HepG2 (cell line): ENCODE measurements around the gene PIGL. TPM values are rescaled to one million over a fixed set of nuclear protein-coding genes. Genes with fewer than 3 reads are reported as not detected.

Source experiments
- ATAC-seq: fragments of 200-7000 bp; cut with Tn5 transposase; 3 replicates; pipeline ENCODE4 v1.9.1; 2020; ENCODE audit warnings: mild to moderate bottlenecking, moderate library complexity
- BruUV-seq: library from RNA; stranded (reverse); fragments of 400-500 nt; replicated peaks from 2 replicates; lab custom pipeline; 2021; lab: Mats Ljungman, UMichigan
- CTCF ChIA-PET: fragments of 300-600 bp; formaldehyde crosslinking; extraction: SDS; loops from one replicate; lab custom pipeline; 2021; ENCODE audit warnings: low total read pairs, inconsistent platforms, low intra/inter-chr PET ratio; lab: Yijun Ruan, JAX
- POLR2A ChIA-PET: fragments of 350-600 bp; sonication (Branson Sonifier 250); formaldehyde crosslinking; loops from one replicate; lab custom pipeline; 2020; ENCODE audit warnings: antibody characterized with exemption, inconsistent platforms; lab: Yijun Ruan, JAX
- DNase-seq: peaks from one replicate; pipeline ENCODE4 v3.0.0-alpha.2; 2015; ENCODE audit warnings: low spot score
- FAIRE-seq: peaks from 3 replicates; lab custom pipeline; 2011; peaks lifted over from hg19 to GRCh38; lab: Jason Lieb, UNC
- H2AFZ ChIP-seq: one replicate; pipeline ENCODE4 v1.6.1; 2011; ENCODE audit warnings: low read length, inconsistent platforms
- H3K27ac ChIP-seq: fragments of 300-600 bp; 3 replicates; pipeline ENCODE4 v1.8.0; 2011; ENCODE audit warnings: mixed run types, mild to moderate bottlenecking, mixed read lengths, low read length, inconsistent platforms; ENCODE audit not compliant: insufficient read depth; ENCODE audit errors: extremely low read length
- H3K27me3 ChIP-seq, 2 experiments: fragments of 200-600 bp in 1 of 2; 2 replicates in 1 of 2; 3 replicates in 1 of 2; pipeline versions ENCODE4 v1.6.0 to v1.8.0; 2011; ENCODE audit warnings: low read length in 2 of 2, mild to moderate bottlenecking in 2 of 2, moderate library complexity in 2 of 2, inconsistent platforms in 1 of 2; ENCODE audit not compliant: insufficient read depth in 2 of 2, control insufficient read depth in 1 of 2
- H3K36me3 ChIP-seq, 2 experiments: fragments of 200-600 bp in 1 of 2; replicated peaks in 1 of 2; 2 replicates in 1 of 2; 3 replicates in 1 of 2; pipeline versions ENCODE4 v1.5.1 to v1.8.0; 2011; ENCODE audit warnings: low read length in 2 of 2, inconsistent platforms in 1 of 2; ENCODE audit not compliant: insufficient read depth in 2 of 2, control insufficient read depth in 1 of 2
- H3K4me1 ChIP-seq: 2 replicates; pipeline ENCODE4 v1.5.1; 2012; ENCODE audit warnings: low read length, inconsistent platforms; ENCODE audit not compliant: insufficient read depth
- H3K4me2 ChIP-seq: 2 replicates; pipeline ENCODE4 v1.6.0; 2011; ENCODE audit warnings: low read depth, low read length, inconsistent platforms
- H3K4me3 ChIP-seq, 3 experiments: fragments of 200-600 bp in 1 of 3; sonication (generic), shearing (Covaris generic) in 1 of 3; replicated peaks in 1 of 3; 2 replicates each; pipeline ENCODE4 v1.5.1; 2011 to 2016; ENCODE audit warnings: low read length in 3 of 3, inconsistent platforms in 2 of 3, low read depth in 2 of 3, mild to moderate bottlenecking in 2 of 3, control low read depth in 1 of 3, mixed read lengths in 1 of 3; ENCODE audit not compliant: insufficient read depth in 1 of 3
- H3K79me2 ChIP-seq: one replicate; pipeline ENCODE4 v1.6.1; 2011; ENCODE audit warnings: low read length, inconsistent platforms; ENCODE audit not compliant: insufficient read depth
- H3K9ac ChIP-seq: 2 replicates; pipeline ENCODE4 v1.6.0; 2011; ENCODE audit warnings: mild to moderate bottlenecking, low read depth, low read length, inconsistent platforms; ENCODE audit not compliant: insufficient read depth
- H3K9me3 ChIP-seq: 2 replicates; pipeline ENCODE4 v1.5.1; 2012; ENCODE audit warnings: mild to moderate bottlenecking, low read length
- H4K20me1 ChIP-seq: 2 replicates; pipeline ENCODE4 v1.6.0; 2011; ENCODE audit warnings: inconsistent platforms, mild to moderate bottlenecking, low read length, moderate library complexity; ENCODE audit not compliant: insufficient read depth
- FIP1L1 ChIP-seq: fragments of 200-400 bp; formaldehyde crosslinking; IDR thresholded peaks from 2 replicates; pipeline ENCODE4 v1.6.1; 2018; ENCODE audit warnings: low read depth, mild to moderate bottlenecking, low read length, moderate library complexity, borderline replicate concordance; ENCODE audit not compliant: insufficient read depth
- GATAD1 ChIP-seq: IDR thresholded peaks from 2 replicates; pipeline ENCODE4 v1.6.1; 2016; ENCODE audit warnings: missing genetic modification reagents, missing compliant biosample characterization
- HNF4G ChIP-seq, 2 experiments: sonication (generic) in 1 of 2; formaldehyde crosslinking in 1 of 2; IDR thresholded peaks; 2 replicates each; pipeline versions ENCODE4 v1.4.0 to v1.6.1; 2011 to 2020; ENCODE audit warnings: borderline replicate concordance in 2 of 2, low read depth in 2 of 2, mild to moderate bottlenecking in 2 of 2, low read length in 1 of 2, missing genetic modification reagents in 1 of 2, moderate library complexity in 1 of 2
- ISL2 ChIP-seq: sonication (generic); formaldehyde crosslinking; IDR thresholded peaks from 2 replicates; pipeline ENCODE4 v1.5.0; 2020; ENCODE audit warnings: missing genetic modification reagents
- MXD3 ChIP-seq: IDR thresholded peaks from 2 replicates; pipeline ENCODE4 v1.6.1; 2016; ENCODE audit warnings: mild to moderate bottlenecking, missing biosample characterization, missing genetic modification reagents
- PHF20 ChIP-seq: sonication (generic); formaldehyde crosslinking; IDR thresholded peaks from 2 replicates; pipeline ENCODE4 v1.5.0; 2020; ENCODE audit warnings: mild to moderate bottlenecking, missing genetic modification reagents
- REL ChIP-seq: sonication (generic); formaldehyde crosslinking; conservative IDR thresholded peaks from 2 replicates; pipeline ENCODE4 v1.8.0; 2022; ENCODE audit warnings: mild to moderate bottlenecking, missing genetic modification reagents, moderate library complexity
- SMC3 ChIP-seq: IDR thresholded peaks from 2 replicates; pipeline ENCODE4 v1.6.1; 2011; ENCODE audit warnings: low read length, improper control_type of control experiment
- SRSF1 ChIP-seq: fragments of 200-400 bp; formaldehyde crosslinking; optimal IDR thresholded peaks from 2 replicates; pipeline ENCODE3; 2017; ENCODE audit warnings: mild to moderate bottlenecking, low read depth, low read length, moderate library complexity
- TAF15 ChIP-seq: fragments of 200-400 bp; formaldehyde crosslinking; IDR thresholded peaks from one replicate; pipeline ENCODE4 v1.6.1; 2018; ENCODE audit warnings: mild to moderate bottlenecking, low read depth, low read length; ENCODE audit not compliant: poor library complexity, severe bottlenecking
- TERF1 ChIP-seq: sonication (generic); formaldehyde crosslinking; IDR thresholded peaks from 2 replicates; pipeline ENCODE4 v1.8.0; 2022; ENCODE audit warnings: mild to moderate bottlenecking, missing genetic modification reagents, moderate library complexity
- XBP1 ChIP-seq: sonication (generic); formaldehyde crosslinking; IDR thresholded peaks from 2 replicates; pipeline ENCODE4 v1.5.0; 2020; ENCODE audit warnings: missing genetic modification reagents
- ZFP36L1 ChIP-seq: sonication (generic); formaldehyde crosslinking; IDR thresholded peaks from 2 replicates; pipeline ENCODE4 v1.8.0; 2022; ENCODE audit warnings: mild to moderate bottlenecking, missing genetic modification reagents, moderate library complexity
- ZFX ChIP-seq: sonication (generic); formaldehyde crosslinking; IDR thresholded peaks from 2 replicates; pipeline ENCODE4 v1.4.0; 2020; ENCODE audit warnings: mild to moderate bottlenecking, low read depth, missing genetic modification reagents, moderate library complexity
- ZNF138 ChIP-seq: sonication (generic); formaldehyde crosslinking; IDR thresholded peaks from 2 replicates; pipeline ENCODE4 v1.5.0; 2020; ENCODE audit warnings: mild to moderate bottlenecking, low read depth, missing genetic modification reagents
- ZNF468 ChIP-seq: sonication (generic); formaldehyde crosslinking; IDR thresholded peaks from 2 replicates; pipeline ENCODE4 v1.8.0; 2022; ENCODE audit warnings: mild to moderate bottlenecking, moderate library complexity, missing genetic modification reagents
- ZNF678 ChIP-seq: sonication (generic); formaldehyde crosslinking; IDR thresholded peaks from 2 replicates; pipeline ENCODE4 v1.4.0; 2020; ENCODE audit warnings: mild to moderate bottlenecking, missing genetic modification reagents
- ZSCAN5A ChIP-seq: sonication (generic); formaldehyde crosslinking; IDR thresholded peaks from 2 replicates; pipeline ENCODE4 v1.8.0; 2022; ENCODE audit warnings: mild to moderate bottlenecking, missing genetic modification reagents, borderline replicate concordance
- WGBS: methylation state at CpG from one replicate; pipeline ENCODE4 v1.1.6; 2017; ENCODE audit warnings: low lambda C conversion rate; 5-methylcytosine and 5-hydroxymethylcytosine counted together
- in situ Hi-C: cut with HindIII; loops from 2 replicates; pipeline ENCODE4 v1.10.0; 2017; ENCODE audit warnings: low pct_unique_long_range_greater_than_20kb; ENCODE audit not compliant: extremely low pct_ligation_motif_present
- intact Hi-C: fragments of 100-400 bp; cut with micrococcal nuclease; formaldehyde crosslinking; loops from one replicate; pipeline ENCODE4 v1.10.0; 2022; ENCODE audit not compliant: unreplicated experiment
- polyA plus RNA-seq, 8 experiments: library from polyadenylated mRNA; depleted of rRNA in 3 of 8; stranded (reverse) in 7 of 8; unstranded in 1 of 8; fragments of >200 nt; fragmentation: Illumina TruSeq in 4 of 8; extraction: Trizol in 4 of 8; gene quantifications; 2 replicates each; pipeline versions ENCODE4 v1.2.1 to v1.2.3, GENCODE V29; 2011 to 2016; ENCODE audit warnings: low read depth in 4 of 8, missing spikeins in 1 of 8, mixed read lengths in 1 of 8; ENCODE audit not compliant: insufficient read depth in 1 of 8
- total RNA-seq, 5 experiments: library from RNA; depleted of rRNA; stranded (reverse); fragments of >200 nt; fragmentation: Illumina TruSeq; extraction: Trizol; gene quantifications; 2 replicates each; pipeline ENCODE4 v1.2.3, GENCODE V29; 2016; ENCODE audit warnings: low read depth in 1 of 5
- TF ChIP-seq, protein P1 (sequence below): sonication (generic); formaldehyde crosslinking; IDR thresholded peaks from 2 replicates; pipeline ENCODE4 v1.4.0; 2020; ENCODE audit warnings: missing genetic modification reagents

PIGL gene
- total and polyA plus RNA-seq, 2 of the 13 experiments (the other 11 are each of a cell fraction or from before 2014, with no cell fraction given), result 28.5 to 63.8 TPM

DNA sequence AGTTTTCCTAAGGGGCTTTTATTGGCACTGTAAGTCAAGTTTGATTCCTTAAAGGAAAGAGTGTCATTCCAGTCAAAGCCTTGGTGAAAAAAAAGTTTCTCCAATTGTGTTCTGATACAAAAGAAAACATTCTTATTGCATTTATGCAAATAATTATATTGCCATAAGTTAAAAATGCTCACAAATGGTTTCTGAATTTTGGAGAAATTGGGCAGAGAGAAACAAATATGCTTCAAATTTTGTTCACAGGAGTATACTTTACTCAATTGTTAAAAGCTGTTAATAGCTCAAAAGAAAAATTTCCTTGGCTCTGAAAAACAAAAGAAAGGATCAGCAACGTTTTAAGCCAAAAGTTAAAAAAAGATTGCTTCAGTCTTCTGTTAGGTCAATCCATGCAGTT lies 60.2 kb downstream of the PIGL start (continued):
- TF ChIP-seq ZFX (CRISPR knock-in tag) (no peak), TERF1 (CRISPR knock-in tag) (no peak), HNF4G (IDR thresholded peaks at IDR 0.05; ENCODE audit: borderline replicate concordance, low read depth, low read length) (no peak), HNF4G (CRISPR knock-in tag; IDR thresholded peaks at IDR 0.05; ENCODE audit: borderline replicate concordance, low read depth) (no peak), ZSCAN5A (CRISPR knock-in tag) (no peak), TAF15 (no peak), ZFP36L1 (CRISPR knock-in tag) (no peak), XBP1 (CRISPR knock-in tag) (no peak), ZNF678 (CRISPR knock-in tag) (no peak)

DNA sequence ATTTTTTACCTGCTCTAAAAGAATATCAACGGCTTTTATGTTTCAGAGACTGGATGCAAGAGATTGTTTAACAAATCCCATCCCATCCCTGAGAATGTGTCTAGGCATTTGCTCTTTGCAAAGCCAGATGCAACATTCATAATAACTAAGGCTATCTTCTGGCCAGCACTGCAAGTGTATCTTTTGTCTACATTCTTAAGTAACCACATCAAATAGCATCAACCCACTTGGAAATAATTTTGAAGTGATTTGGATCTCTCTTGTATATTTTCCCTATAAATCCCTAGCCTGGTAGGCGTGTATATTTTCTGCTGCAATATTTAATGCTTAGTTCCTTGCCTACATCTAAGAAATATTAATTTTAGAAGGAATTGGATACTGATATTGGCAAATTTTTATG lies 64.3 kb downstream of the PIGL start:
- FAIRE-seq (no peak), DNase-seq (no peak), ATAC-seq (no peak)
- H4K20me1 ChIP-seq, result no peaks in the 10 kb centered on the region
- H3K36me3 ChIP-seq, result peaks cover 3 to 4% of the 10 kb centered on the region in 2 experiments; a peak in 3 of 5 replicates
- no peaks in the 10 kb centered on the region; a peak in 1 of 5 replicates for H3K27me3 ChIP-seq
- intact Hi-C loops (no loop called here), in situ Hi-C loops (no loop called here)
- H3K9me3 ChIP-seq, result no peaks in the 10 kb centered on the region
- 93% methylated on average over 2 of the region's 2 CpGs for WGBS
- no peak overlapping the region for H3K27ac ChIP-seq
- BruUV-seq, result no TSS peak
- H3K9ac ChIP-seq, result no peak overlapping the region
- H3K4me2 ChIP-seq, result no peak overlapping the region
- H3K4me1 ChIP-seq, result peaks cover 31% of the 10 kb centered on the region
- ChIA-PET POLR2A (no interaction called here), CTCF (no interaction called here)
- no peak overlapping the region for H3K4me3 ChIP-seq
- H3K79me2 ChIP-seq, result no peaks in the 10 kb centered on the region
- H2AFZ ChIP-seq, result no peak overlapping the region
- TF ChIP-seq ZNF138 (CRISPR knock-in tag), result no peak
- TF ChIP-seq REL (CRISPR knock-in tag), result no peak
- no peak for TF ChIP-seq SMC3
- no peak for TF ChIP-seq PHF20 (CRISPR knock-in tag)
- TF ChIP-seq ISL2 (CRISPR knock-in tag), result no peak
- TF ChIP-seq, protein P1, sequence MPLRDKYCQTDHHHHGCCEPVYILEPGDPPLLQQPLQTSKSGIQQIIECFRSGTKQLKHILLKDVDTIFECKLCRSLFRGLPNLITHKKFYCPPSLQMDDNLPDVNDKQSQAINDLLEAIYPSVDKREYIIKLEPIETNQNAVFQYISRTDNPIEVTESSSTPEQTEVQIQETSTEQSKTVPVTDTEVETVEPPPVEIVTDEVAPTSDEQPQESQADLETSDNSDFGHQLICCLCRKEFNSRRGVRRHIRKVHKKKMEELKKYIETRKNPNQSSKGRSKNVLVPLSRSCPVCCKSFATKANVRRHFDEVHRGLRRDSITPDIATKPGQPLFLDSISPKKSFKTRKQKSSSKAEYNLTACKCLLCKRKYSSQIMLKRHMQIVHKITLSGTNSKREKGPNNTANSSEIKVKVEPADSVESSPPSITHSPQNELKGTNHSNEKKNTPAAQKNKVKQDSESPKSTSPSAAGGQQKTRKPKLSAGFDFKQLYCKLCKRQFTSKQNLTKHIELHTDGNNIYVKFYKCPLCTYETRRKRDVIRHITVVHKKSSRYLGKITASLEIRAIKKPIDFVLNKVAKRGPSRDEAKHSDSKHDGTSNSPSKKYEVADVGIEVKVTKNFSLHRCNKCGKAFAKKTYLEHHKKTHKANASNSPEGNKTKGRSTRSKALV (CRISPR knock-in tag), result no peak
- no peak for TF ChIP-seq ZNF468 (CRISPR knock-in tag)
- TF ChIP-seq FIP1L1, result no peak
- TF ChIP-seq GATAD1, result no peak
- TF ChIP-seq MXD3, result no peak
- TF ChIP-seq SRSF1, result no peak
